Stimulated activated CD4-positive, alpha-beta T cell treated with anti-CD3 and anti-CD28 coated beads, Interleukin-15, amount 100 ng/mL, for 24 hours (primary cell): Measurements from ENCODE around the gene MARCHF4.
"Not testable (repeated sequence)": the region's sequence is repeated elsewhere in the genome, so short reads cannot be mapped to it uniquely, and the experiment has no call there.

ENCODE experiments used
- DNase-seq: peaks from one replicate; pipeline ENCODE4 v3.0.0-alpha.2; 2020

The MARCHF4 gene

GRCh38 chr2:216391401-216391800 is 19.1 kb upstream of the MARCHF4 start:
- DNase-seq: no peak

GRCh38 chr2:216389570-216389969 is 17.3 kb upstream of the MARCHF4 start:
- no peak for DNase-seq

- peak; percentile 35 for DNase-seq
Observed at GRCh38 chr2:216388046-216388884, 16.0 kb upstream of the MARCHF4 start.

- DNase-seq: no peak
Observed at GRCh38 chr2:216387262-216387661, 15.0 kb upstream of the MARCHF4 start.

- no peak for DNase-seq
Observed at GRCh38 chr2:216385478-216385877, 13.2 kb upstream of the MARCHF4 start.

GRCh38 chr2:216384409-216384808 is 12.1 kb upstream of the MARCHF4 start:
- not testable (repeated sequence) for DNase-seq

- no peak for DNase-seq
Observed at GRCh38 chr2:216379977-216380376, 7.7 kb upstream of the MARCHF4 start.

GRCh38 chr2:216375286-216375685 is 3.0 kb upstream of the MARCHF4 start:
- no peak for DNase-seq

- no peak for DNase-seq
Observed at GRCh38 chr2:216373896-216374295, 1.6 kb upstream of the MARCHF4 start.

GRCh38 chr2:216372761-216373291 is 543 bp upstream of the MARCHF4 start:
- DNase-seq: no peak

GRCh38 chr2:216370961-216371712 is 1.1 kb downstream of the MARCHF4 start:
- DNase-seq: peak; percentile 6

- no peak for DNase-seq
Observed at GRCh38 chr2:216369821-216370220, 2.5 kb downstream of the MARCHF4 start.

GRCh38 chr2:216366777-216367471 is 5.4 kb downstream of the MARCHF4 start:
- no peak for DNase-seq

GRCh38 chr2:216365518-216365917 is 6.8 kb downstream of the MARCHF4 start:
- DNase-seq: no peak

- DNase-seq: no peak
Observed at GRCh38 chr2:216363221-216363620, 9.1 kb downstream of the MARCHF4 start.

- DNase-seq: no peak
Observed at GRCh38 chr2:216362730-216363129, 9.6 kb downstream of the MARCHF4 start.

- DNase-seq: no peak
Observed at GRCh38 chr2:216355711-216356110, 16.6 kb downstream of the MARCHF4 start.

- DNase-seq: no peak
Observed at GRCh38 chr2:216354306-216354705, 18.0 kb downstream of the MARCHF4 start.

GRCh38 chr2:216352653-216353270 is 19.5 kb downstream of the MARCHF4 start:
- DNase-seq: no peak

GRCh38 chr2:216351172-216351925 is 20.9 kb downstream of the MARCHF4 start:
- DNase-seq: no peak

GRCh38 chr2:216350214-216350791 is 22.0 kb downstream of the MARCHF4 start:
- peak; percentile 42 for DNase-seq

- DNase-seq: peak; percentile 12
Observed at GRCh38 chr2:216349366-216349765, 22.9 kb downstream of the MARCHF4 start.
